ENCODE data around the gene TMEM164. TPM values are rescaled to one million over a fixed set of nuclear protein-coding genes. Genes with fewer than 3 reads are reported as not detected.
A peak's percentile ranks its signal among the peaks of the same experiment; 100 is the strongest.

The TMEM164 gene
- total and polyA plus RNA-seq, 2 of the 4 experiments (the other 2 are of a cell fraction), result 6.3 to 7.1 TPM

GRCh38 chrX:110003167-110004156 lies 548 bp downstream of the TMEM164 start:
- DNase-seq (no peak), ATAC-seq (ENCODE audit: low read depth) (no peak)
- H4K20me1 ChIP-seq (ENCODE audit: insufficient read depth, low read length), result no peaks in the 10 kb centered on the region; the same call in 1 of the 2 replicates
- H3K4ac ChIP-seq (ENCODE audit: low read depth, low read length), result peak overlapping the region; percentile 24; the same call in 1 of the 2 replicates
- no peak overlapping the region for H4K5ac ChIP-seq (ENCODE audit: low read depth, low read length)
- H2BK20ac ChIP-seq (ENCODE audit: low read depth, low read length), result no peak overlapping the region
- TSS peak; percentile 57 for BruUV-seq (replicated peaks)
- peak overlapping the region; percentile 79 for H2AK9ac ChIP-seq (replicated peaks; ENCODE audit: low read depth, low read length, poor library complexity)
- peaks cover 3% of the 10 kb centered on the region; the same call in 1 of the 2 replicates for H3K27me3 ChIP-seq (ENCODE audit: control insufficient read depth, insufficient read depth, low read length)
- POLR2A ChIA-PET (ENCODE audit: unreplicated experiment), result interaction anchor here (0.6 kb wide), 1 partner anchor 15 kb away, joined by 3 read pairs; no protein-coding TSS in a partner anchor
- peak overlapping the region; percentile 60; the same call in 1 of the 2 replicates for H3K56ac ChIP-seq (ENCODE audit: extremely low read depth, insufficient read depth, low read length)
- CTCF ChIA-PET, result no interaction called here
- H2AK5ac ChIP-seq (ENCODE audit: low read depth, low read length), result 0 out of 2 replicates have a peak overlapping the region, but pooled peaks have one; percentile 3
- 43% methylated on average over 20 of the region's 46 CpGs; no CpG with 5 or more reads in 1 of the 2 experiments for WGBS, 2 experiments (ENCODE audit: extremely low coverage in 2 of 2, insufficient read length in 1 of 2)
- H2AFZ ChIP-seq (replicated peaks; ENCODE audit: low read length, poor library complexity), result peak overlapping the region; percentile 88
- H2BK120ac ChIP-seq (ENCODE audit: low read depth, low read length), result peak overlapping the region; percentile 14; the same call in 1 of the 2 replicates
- H2BK5ac ChIP-seq (ENCODE audit: low read depth, low read length, poor library complexity, severe bottlenecking), result peak overlapping the region; percentile 24
- no peak overlapping the region for H3K14ac ChIP-seq (replicated peaks; ENCODE audit: low read depth, low read length)
- no peaks in the 10 kb centered on the region for H3K36me3 ChIP-seq (ENCODE audit: control insufficient read depth, insufficient read depth, low read length)
- no peak overlapping the region for H2BK15ac ChIP-seq (ENCODE audit: low read depth, low read length)
- no peak overlapping the region; a peak in 1 of 4 replicates for H4K8ac ChIP-seq (ENCODE audit: low read depth in 2 of 2, low read length in 2 of 2)
- 0 out of 2 replicates have a peak, but pooled peaks cover 4% of the 10 kb centered on the region for H3K9me1 ChIP-seq (ENCODE audit: insufficient read depth, low read length)
- H3K4me1 ChIP-seq (ENCODE audit: control insufficient read depth, insufficient read depth, low read length), result no peaks in the 10 kb centered on the region
- H3K4me3 ChIP-seq (ENCODE audit: insufficient read depth, low read depth, low read length), result peak overlapping the region; percentile 95
- peak overlapping the region; percentile 88 for H3K4me2 ChIP-seq (ENCODE audit: low read depth, low read length)
- dilution Hi-C loops (cut with HindIII; ENCODE audit: low sequenced_read_pairs, unreplicated experiment) (no loop called here), in situ Hi-C loops (cut with MboI; ENCODE audit: low sequenced_read_pairs) (no loop called here), intact Hi-C loops (cut with micrococcal nuclease) (loop anchor here (2.0 to 10.0 kb wide), 3 partner anchors 83 to 409 kb away; no protein-coding TSS in a partner anchor)
- H3K9me3 ChIP-seq (ENCODE audit: control insufficient read depth, insufficient read depth, low read length), result no peaks in the 10 kb centered on the region
- H3K23ac ChIP-seq (ENCODE audit: low read depth, low read length), result 0 out of 2 replicates have a peak overlapping the region, but pooled peaks have one; percentile 5
- peak overlapping the region; percentile 83 for H3K27ac ChIP-seq (ENCODE audit: insufficient read depth, low read length)
- H3K9ac ChIP-seq (ENCODE audit: low read depth, low read length), result peak overlapping the region; percentile 78
- H4K91ac ChIP-seq (ENCODE audit: insufficient read depth, low read depth, low read length), result no peak overlapping the region
- TF ChIP-seq, protein P1, sequence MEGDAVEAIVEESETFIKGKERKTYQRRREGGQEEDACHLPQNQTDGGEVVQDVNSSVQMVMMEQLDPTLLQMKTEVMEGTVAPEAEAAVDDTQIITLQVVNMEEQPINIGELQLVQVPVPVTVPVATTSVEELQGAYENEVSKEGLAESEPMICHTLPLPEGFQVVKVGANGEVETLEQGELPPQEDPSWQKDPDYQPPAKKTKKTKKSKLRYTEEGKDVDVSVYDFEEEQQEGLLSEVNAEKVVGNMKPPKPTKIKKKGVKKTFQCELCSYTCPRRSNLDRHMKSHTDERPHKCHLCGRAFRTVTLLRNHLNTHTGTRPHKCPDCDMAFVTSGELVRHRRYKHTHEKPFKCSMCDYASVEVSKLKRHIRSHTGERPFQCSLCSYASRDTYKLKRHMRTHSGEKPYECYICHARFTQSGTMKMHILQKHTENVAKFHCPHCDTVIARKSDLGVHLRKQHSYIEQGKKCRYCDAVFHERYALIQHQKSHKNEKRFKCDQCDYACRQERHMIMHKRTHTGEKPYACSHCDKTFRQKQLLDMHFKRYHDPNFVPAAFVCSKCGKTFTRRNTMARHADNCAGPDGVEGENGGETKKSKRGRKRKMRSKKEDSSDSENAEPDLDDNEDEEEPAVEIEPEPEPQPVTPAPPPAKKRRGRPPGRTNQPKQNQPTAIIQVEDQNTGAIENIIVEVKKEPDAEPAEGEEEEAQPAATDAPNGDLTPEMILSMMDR (conservative IDR thresholded peaks at IDR 0.05; ENCODE audit: low read depth, low read length), result no peak
- TF ChIP-seq RCOR1 (IDR thresholded peaks at IDR 0.05; ENCODE audit: insufficient replicate concordance, low read length) (no peak), CEBPB (IDR thresholded peaks at IDR 0.05; ENCODE audit: low read depth, low read length) (no peak), RFX5 (IDR thresholded peaks at IDR 0.05; ENCODE audit: low read depth, low read length) (no peak), RAD21 (IDR thresholded peaks at IDR 0.05; ENCODE audit: low read length) (no peak), MAZ (IDR thresholded peaks at IDR 0.05; ENCODE audit: borderline replicate concordance, low read depth, low read length) (no peak), BHLHE40 (IDR thresholded peaks at IDR 0.05; ENCODE audit: low read depth, low read length) (no peak), MXI1 (IDR thresholded peaks at IDR 0.05; ENCODE audit: borderline replicate concordance, low read depth, low read length) (no peak), POLR2A (IDR thresholded peaks at IDR 0.05; ENCODE audit: low read depth, low read length) (no peak), SMC3 (IDR thresholded peaks at IDR 0.05; ENCODE audit: low read depth, low read length) (no peak)
- TF ChIP-seq, protein P2, sequence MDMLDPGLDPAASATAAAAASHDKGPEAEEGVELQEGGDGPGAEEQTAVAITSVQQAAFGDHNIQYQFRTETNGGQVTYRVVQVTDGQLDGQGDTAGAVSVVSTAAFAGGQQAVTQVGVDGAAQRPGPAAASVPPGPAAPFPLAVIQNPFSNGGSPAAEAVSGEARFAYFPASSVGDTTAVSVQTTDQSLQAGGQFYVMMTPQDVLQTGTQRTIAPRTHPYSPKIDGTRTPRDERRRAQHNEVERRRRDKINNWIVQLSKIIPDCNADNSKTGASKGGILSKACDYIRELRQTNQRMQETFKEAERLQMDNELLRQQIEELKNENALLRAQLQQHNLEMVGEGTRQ (IDR thresholded peaks at IDR 0.05; ENCODE audit: low read depth, low read length), result no peak
- no peak overlapping the region; the same call in 1 of the 2 replicates for H3K18ac ChIP-seq (ENCODE audit: low read depth, low read length)
- H3K79me1 ChIP-seq (ENCODE audit: low read depth in 1 of 2, low read length in 2 of 2), result peaks cover 0 to 6% of the 10 kb centered on the region in 2 experiments; a peak in 1 of 4 replicates

Data from IMR-90 (cell line).